HEK293 (cell line): ENCODE data around the gene NAV2.

Source experiments
- CTCF ChIA-PET: fragments of 350-600 bp; formaldehyde crosslinking; extraction: SDS; loops from one replicate; lab custom pipeline; 2021; ENCODE audit warnings: antibody characterized with exemption; lab: Yijun Ruan, JAX
- POLR2A ChIA-PET: fragments of 300-600 bp; formaldehyde crosslinking; extraction: SDS; loops from one replicate; lab custom pipeline; 2020; ENCODE audit warnings: antibody characterized with exemption, inconsistent platforms; lab: Yijun Ruan, JAX
- H3K27ac ChIP-seq: fragments of 200-500 bp; sonication (Bioruptor generic); 2 replicates; pipeline ENCODE4 v1.5.1; 2014; ENCODE audit warnings: low read depth, low read length, control low read depth, inconsistent platforms; ENCODE audit errors: extremely low read depth
- H3K36me3 ChIP-seq, 2 experiments: fragments of 200-500 bp in 1 of 2; sonication (Bioruptor generic) in 1 of 2; 1 replicate in 1 of 2; 2 replicates in 1 of 2; pipeline ENCODE4 v1.5.1; 2014 to 2017; ENCODE audit warnings: inconsistent platforms in 2 of 2, low read length in 2 of 2; ENCODE audit not compliant: control insufficient read depth in 2 of 2, insufficient read depth in 1 of 2
- H3K4me1 ChIP-seq: fragments of 200-500 bp; sonication (Bioruptor generic); 2 replicates; pipeline ENCODE4 v1.5.1; 2014; ENCODE audit warnings: mild to moderate bottlenecking, low read length, inconsistent platforms; ENCODE audit not compliant: control insufficient read depth, insufficient read depth
- H3K4me3 ChIP-seq: 2 replicates; pipeline ENCODE4 v1.5.1; 2011; ENCODE audit warnings: low read depth, mild to moderate bottlenecking, control low read depth, low read length, moderate library complexity
- H3K9me3 ChIP-seq: fragments of 200-500 bp; sonication (Bioruptor generic); 2 replicates; pipeline ENCODE4 v1.5.1; 2014; ENCODE audit warnings: low read depth, low read length, inconsistent platforms; ENCODE audit not compliant: control insufficient read depth, insufficient read depth
- BCL11A ChIP-seq: fragments of 450-650 bp; formaldehyde crosslinking; IDR thresholded peaks from 2 replicates; pipeline ENCODE4 v1.5.1; 2016; ENCODE audit warnings: low read depth, missing biosample characterization, missing genetic modification characterization
- MEIS1 ChIP-seq: sonication (generic); formaldehyde crosslinking; IDR thresholded peaks from 2 replicates; pipeline ENCODE4 v1.8.1; 2022; ENCODE audit warnings: missing genetic modification reagents, mild to moderate bottlenecking, borderline replicate concordance
- OSR2 ChIP-seq: fragments of 450-650 bp; formaldehyde crosslinking; IDR thresholded peaks from 2 replicates; pipeline ENCODE4 v1.5.1; 2016; ENCODE audit warnings: missing biosample characterization, missing genetic modification characterization
- SALL2 ChIP-seq: fragments of 450-650 bp; formaldehyde crosslinking; IDR thresholded peaks from 2 replicates; pipeline ENCODE4 v1.5.0; 2017; ENCODE audit warnings: missing biosample characterization, mild to moderate bottlenecking, missing genetic modification characterization, borderline replicate concordance
- ZBTB11 ChIP-seq: fragments of 450-650 bp; formaldehyde crosslinking; conservative IDR thresholded peaks from 2 replicates; pipeline ENCODE4 v1.5.1; 2016; ENCODE audit warnings: low read depth, missing biosample characterization, missing genetic modification characterization
- ZBTB8A ChIP-seq: fragments of 450-650 bp; formaldehyde crosslinking; IDR thresholded peaks from 2 replicates; pipeline ENCODE4 v1.5.1; 2016; ENCODE audit warnings: missing biosample characterization, missing genetic modification characterization
- ZNF121 ChIP-seq: fragments of 450-650 bp; formaldehyde crosslinking; IDR thresholded peaks from 2 replicates; pipeline ENCODE4 v1.5.1; 2016; ENCODE audit warnings: missing biosample characterization, missing genetic modification characterization
- ZNF140 ChIP-seq: fragments of 450-650 bp; formaldehyde crosslinking; IDR thresholded peaks from 2 replicates; pipeline ENCODE4 v1.5.1; 2016; ENCODE audit warnings: missing biosample characterization, missing genetic modification characterization
- ZNF18 ChIP-seq: fragments of 450-650 bp; formaldehyde crosslinking; IDR thresholded peaks from 2 replicates; pipeline ENCODE4 v1.5.1; 2016; ENCODE audit warnings: missing biosample characterization, missing genetic modification characterization
- ZNF2 ChIP-seq: fragments of 450-650 bp; formaldehyde crosslinking; IDR thresholded peaks from 2 replicates; pipeline ENCODE4 v1.5.1; 2016; ENCODE audit warnings: missing biosample characterization, missing genetic modification characterization
- ZNF221 ChIP-seq: fragments of 450-650 bp; formaldehyde crosslinking; IDR thresholded peaks from 2 replicates; pipeline ENCODE4 v1.5.1; 2017; ENCODE audit warnings: missing biosample characterization, missing genetic modification characterization, borderline replicate concordance
- ZNF274 ChIP-seq, 2 experiments: fragments of 200-500 bp in 1 of 2; fragments of 450-650 bp in 1 of 2; sonication (Bioruptor generic) in 1 of 2; formaldehyde crosslinking in 1 of 2; IDR thresholded peaks; 2 replicates each; pipeline versions ENCODE4 v1.5.1 to v1.6.1; 2014 to 2016; ENCODE audit warnings: borderline replicate concordance in 1 of 2, inconsistent platforms in 1 of 2, low read length in 1 of 2, missing biosample characterization in 1 of 2, missing genetic modification characterization in 1 of 2
- ZNF335 ChIP-seq: fragments of 450-650 bp; formaldehyde crosslinking; conservative IDR thresholded peaks from 2 replicates; pipeline ENCODE4 v1.5.1; 2016; ENCODE audit warnings: missing biosample characterization, missing genetic modification characterization
- ZNF37A ChIP-seq: fragments of 450-650 bp; IDR thresholded peaks from 2 replicates; pipeline ENCODE4 v1.5.1; 2018; ENCODE audit warnings: missing biosample characterization, missing genetic modification characterization
- ZNF391 ChIP-seq: fragments of 450-650 bp; formaldehyde crosslinking; IDR thresholded peaks from 2 replicates; pipeline ENCODE4 v1.5.1; 2016; ENCODE audit warnings: low read depth, missing biosample characterization, missing genetic modification characterization, borderline replicate concordance
- ZNF404 ChIP-seq: fragments of 450-650 bp; formaldehyde crosslinking; IDR thresholded peaks from 2 replicates; pipeline ENCODE4 v1.5.1; 2017; ENCODE audit warnings: missing biosample characterization, missing genetic modification characterization
- ZNF433 ChIP-seq: fragments of 450-650 bp; formaldehyde crosslinking; IDR thresholded peaks from 2 replicates; pipeline ENCODE4 v1.5.1; 2016; ENCODE audit warnings: missing biosample characterization, missing genetic modification characterization, low read depth
- ZNF544 ChIP-seq: fragments of 450-650 bp; formaldehyde crosslinking; IDR thresholded peaks from 2 replicates; pipeline ENCODE4 v1.5.0; 2017; ENCODE audit warnings: missing biosample characterization, missing genetic modification characterization
- ZNF548 ChIP-seq: fragments of 450-650 bp; formaldehyde crosslinking; IDR thresholded peaks from 2 replicates; pipeline ENCODE4 v1.5.1; 2016; ENCODE audit warnings: missing biosample characterization, missing genetic modification characterization
- ZNF571 ChIP-seq: fragments of 450-650 bp; formaldehyde crosslinking; IDR thresholded peaks from 2 replicates; pipeline ENCODE4 v1.5.0; 2017; ENCODE audit warnings: missing biosample characterization, missing genetic modification characterization
- ZNF580 ChIP-seq: fragments of 450-650 bp; formaldehyde crosslinking; IDR thresholded peaks from 2 replicates; pipeline ENCODE4 v1.5.1; 2016; ENCODE audit warnings: missing biosample characterization, missing genetic modification characterization
- ZNF624 ChIP-seq: fragments of 450-650 bp; formaldehyde crosslinking; IDR thresholded peaks from 2 replicates; pipeline ENCODE4 v1.5.1; 2017; ENCODE audit warnings: missing biosample characterization, missing genetic modification characterization
- ZNF639 ChIP-seq: fragments of 450-650 bp; formaldehyde crosslinking; IDR thresholded peaks from 2 replicates; pipeline ENCODE4 v1.5.1; 2016; ENCODE audit warnings: missing biosample characterization, missing genetic modification characterization
- ZNF701 ChIP-seq: fragments of 450-650 bp; formaldehyde crosslinking; IDR thresholded peaks from 2 replicates; pipeline ENCODE4 v1.5.1; 2016; ENCODE audit warnings: missing biosample characterization, missing genetic modification characterization
- ZNF792 ChIP-seq: fragments of 450-650 bp; formaldehyde crosslinking; IDR thresholded peaks from 2 replicates; pipeline ENCODE4 v1.5.1; 2016; ENCODE audit warnings: missing biosample characterization, missing genetic modification characterization

NAV2 gene

GRCh38 chr11:19988598-19988997 lies 276.0 kb downstream of the NAV2 start:
- ChIA-PET POLR2A (no interaction called here), CTCF (interaction anchor here (1.6 kb wide), 1 partner anchor 122 kb away, joined by 5 read pairs; no protein-coding TSS in a partner anchor)
- H3K4me1 ChIP-seq, result no peaks in the 10 kb centered on the region
- H3K9me3 ChIP-seq, result no peaks in the 10 kb centered on the region
- TF ChIP-seq ZNF571 (tag by site-specific recombination) (no peak), ZBTB11 (tag by site-specific recombination) (no peak), ZNF701 (tag by site-specific recombination) (no peak), ZNF544 (tag by site-specific recombination) (no peak), ZNF335 (tag by site-specific recombination) (no peak), ZNF221 (tag by site-specific recombination) (no peak), SALL2 (tag by site-specific recombination) (no peak), ZNF404 (tag by site-specific recombination) (no peak), ZNF548 (tag by site-specific recombination) (no peak), ZNF37A (tag by site-specific recombination) (no peak), ZNF140 (tag by site-specific recombination) (no peak), OSR2 (no peak), MEIS1 (CRISPR knock-in tag) (no peak)
- H3K27ac ChIP-seq, result no peak overlapping the region
- H3K4me3 ChIP-seq, result no peak overlapping the region
- no peaks in the 10 kb centered on the region for H3K36me3 ChIP-seq

- no peak overlapping the region for H3K27ac ChIP-seq
- no peaks in the 10 kb centered on the region for H3K9me3 ChIP-seq
- H3K4me1 ChIP-seq, result no peaks in the 10 kb centered on the region
- H3K4me3 ChIP-seq, result no peak overlapping the region
- H3K36me3 ChIP-seq, result no peaks in the 10 kb centered on the region
- CTCF ChIA-PET, result interaction anchor here (0.7 kb wide), 1 partner anchor 338 kb away, joined by 3 read pairs; no protein-coding TSS in a partner anchor
- POLR2A ChIA-PET, result no interaction called here
- TF ChIP-seq ZNF121 (tag by site-specific recombination) (no peak), BCL11A (tag by site-specific recombination) (no peak), ZNF2 (no peak), MEIS1 (CRISPR knock-in tag) (no peak), ZNF18 (tag by site-specific recombination) (no peak), ZNF580 (tag by site-specific recombination) (no peak), ZNF624 (tag by site-specific recombination) (no peak), ZNF274 (IDR thresholded peaks at IDR 0.05; ENCODE audit: low read length) (no peak), ZNF274 (tag by site-specific recombination; IDR thresholded peaks at IDR 0.05; ENCODE audit: borderline replicate concordance) (no peak), ZNF639 (tag by site-specific recombination) (no peak), ZNF433 (tag by site-specific recombination) (no peak), ZBTB8A (tag by site-specific recombination) (no peak), ZNF391 (no peak), ZNF37A (tag by site-specific recombination) (no peak), ZNF792 (no peak), OSR2 (no peak)
Observed at GRCh38 chr11:19989191-19989590, 276.6 kb downstream of the NAV2 start.
